ENCODE data around the gene C19orf18. TPM values are rescaled to one million over a fixed set of nuclear protein-coding genes. Genes with fewer than 3 reads are reported as not detected.

Gene C19orf18
- total and polyA plus RNA-seq, 8 donors, result 2.1 to 4.0 (median 3.2) TPM; not detected in 5

DNA sequence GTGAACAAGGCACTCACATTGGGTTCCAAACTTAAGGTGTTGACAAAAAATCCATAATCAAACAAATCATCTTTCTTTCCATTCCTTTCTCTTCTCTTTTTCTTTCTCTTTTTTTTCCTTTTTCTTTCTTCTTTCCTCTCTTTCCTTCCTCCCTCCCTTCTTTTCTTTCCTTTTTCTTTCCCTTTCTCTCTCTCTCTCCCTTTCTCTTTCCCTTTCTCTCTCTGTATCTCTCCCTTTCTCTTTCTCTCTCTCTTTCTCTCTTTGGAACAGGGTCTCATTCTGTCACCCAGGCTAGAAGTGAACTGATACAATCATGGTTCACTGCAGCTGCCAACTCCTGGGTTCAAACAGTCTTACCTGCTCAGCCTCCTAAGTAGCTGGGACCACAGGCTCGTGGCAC lies 12.5 kb downstream of the C19orf18 start:
- TF ChIP-seq EP300 (IDR thresholded peaks at IDR 0.05), result no peak
- 77 to 92% (median 89%) methylated on average over 1 of the region's 1 CpG for WGBS, 5 donors

DNA sequence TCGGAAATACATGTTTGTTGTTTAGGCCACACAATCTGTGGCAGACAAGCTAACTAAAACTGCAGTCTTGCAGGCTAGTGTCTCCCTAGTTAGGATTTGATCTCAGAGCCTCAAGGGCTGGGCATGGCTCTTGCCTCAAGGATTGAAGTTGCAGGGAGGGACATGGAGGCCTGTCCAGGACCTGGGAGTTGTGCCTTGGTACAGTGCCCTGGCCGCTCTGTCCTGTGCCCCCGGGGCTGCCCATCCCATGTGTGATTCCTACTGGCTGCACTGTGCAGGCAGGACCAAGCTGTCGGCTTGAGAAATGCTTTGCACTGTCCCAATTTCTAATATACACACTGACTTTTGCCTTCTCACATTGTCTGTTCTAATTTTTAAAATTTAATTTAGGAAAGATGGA lies 19.3 kb downstream of the C19orf18 start:
- no peak for DNase-seq
- TF ChIP-seq CTCF (IDR thresholded peaks at IDR 0.05) (no peak), POLR2A (IDR thresholded peaks at IDR 0.05) (no peak), POLR2AphosphoS5 (IDR thresholded peaks at IDR 0.05) (no peak), EP300 (IDR thresholded peaks at IDR 0.05) (no peak)
- no peaks in the 10 kb centered on the region for H3K4me1 ChIP-seq
- 86 to 93% (median 90%) methylated on average over 4 of the region's 4 CpGs for WGBS, 5 donors
- peaks cover 0 to 9% (median 0%) of the 10 kb centered on the region in 4 donors for H3K36me3 ChIP-seq
- no peak overlapping the region for H3K27ac ChIP-seq
- intact Hi-C loops (cut with DNase I; ENCODE audit: low total_unique reads), result no loop called here
- no peaks in the 10 kb centered on the region for H3K27me3 ChIP-seq
- no peak overlapping the region for H3K4me3 ChIP-seq
- H3K9me3 ChIP-seq, result peaks cover 5 to 98% (median 85%) of the 10 kb centered on the region in 4 donors

More for the DNA sequence above, 12.5 kb downstream of the C19orf18 start:
- Histone ChIP-seq H3K36me3 (peaks cover 0 to 61% (median 8%) of the 10 kb centered on the region in 4 donors), H3K9me3 (peaks cover 16 to 100% (median 89%) of the 10 kb centered on the region in 4 donors), H3K4me3 (no peak overlapping the region), H3K27me3 (no peaks in the 10 kb centered on the region), H3K4me1 (no peaks in the 10 kb centered on the region), H3K27ac (no peak overlapping the region)
- intact Hi-C loops (cut with DNase I; ENCODE audit: low total_unique reads), result no loop called here
- DNase-seq, result no peak

- Histone ChIP-seq H3K27me3 (no peaks in the 10 kb centered on the region), H3K27ac (no peak overlapping the region), H3K36me3 (peaks cover 0 to 13% (median 3%) of the 10 kb centered on the region in 4 donors), H3K9me3 (peaks cover 0 to 80% (median 65%) of the 10 kb centered on the region in 4 donors), H3K4me3 (no peak overlapping the region), H3K4me1 (peaks cover 0 to 25% (median 11%) of the 10 kb centered on the region in 4 donors)
- no peak for DNase-seq
- TF ChIP-seq POLR2AphosphoS5 (IDR thresholded peaks at IDR 0.05) (no peak), POLR2A (IDR thresholded peaks at IDR 0.05) (no peak), CTCF (IDR thresholded peaks at IDR 0.05) (no peak), EP300 (IDR thresholded peaks at IDR 0.05) (no peak)
- 90 to 96% (median 91%) methylated on average over 11 to 12 of the region's 12 CpGs for WGBS, 5 donors
- intact Hi-C loops (cut with DNase I; ENCODE audit: low total_unique reads), result no loop called here
Observed at GRCh38 chr19:57949702-57950101, 24.6 kb downstream of the C19orf18 start.

DNA sequence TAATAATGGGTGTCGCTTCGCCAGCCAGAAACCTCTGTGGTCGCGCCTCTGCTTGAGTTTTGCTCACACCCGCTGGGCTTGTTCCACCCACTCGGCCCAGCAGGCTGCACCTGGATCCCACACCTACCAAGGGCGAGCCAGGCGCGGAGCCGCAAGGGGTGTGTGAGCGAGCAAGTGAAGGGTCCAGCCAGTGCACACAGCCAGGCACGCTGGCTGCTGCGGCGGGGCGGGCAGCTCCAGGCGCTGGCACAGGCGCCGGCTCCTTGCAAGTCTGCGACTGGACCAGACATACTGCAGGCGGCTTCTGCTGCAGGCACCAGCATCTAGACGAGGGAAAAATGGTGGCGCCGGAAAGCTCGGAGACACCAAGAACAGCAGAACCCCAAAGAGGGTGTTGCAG lies 25.0 kb downstream of the C19orf18 start:
- Histone ChIP-seq H3K4me3 (no peak overlapping the region), H3K27ac (no peak overlapping the region), H3K27me3 (no peaks in the 10 kb centered on the region), H3K9me3 (peaks cover under 1 to 80% (median 65%) of the 10 kb centered on the region in 4 donors), H3K36me3 (peaks cover 3 to 17% (median 7%) of the 10 kb centered on the region in 4 donors), H3K4me1 (peaks cover 0 to 25% (median 11%) of the 10 kb centered on the region in 4 donors)
- intact Hi-C loops (cut with DNase I; ENCODE audit: low total_unique reads), result no loop called here
- no peak for DNase-seq
- 94 to 97% (median 95%) methylated on average over 20 to 24 of the region's 24 CpGs for WGBS, 5 donors
- no peak for TF ChIP-seq POLR2AphosphoS5 (IDR thresholded peaks at IDR 0.05)
- no peak for TF ChIP-seq EP300 (IDR thresholded peaks at IDR 0.05)
- no peak for TF ChIP-seq POLR2A (IDR thresholded peaks at IDR 0.05)
- no peak for TF ChIP-seq CTCF (IDR thresholded peaks at IDR 0.05)

- peak; percentile 87 to 99 for DNase-seq
- Histone ChIP-seq H3K36me3 (peaks cover 16 to 34% (median 24%) of the 10 kb centered on the region in 4 donors), H3K4me3 (peak within 1 kb of the TSS; percentile 64 to 97 (median 90)), H3K4me1 (peaks cover 0 to 25% (median 11%) of the 10 kb centered on the region in 4 donors), H3K9me3 (peaks cover 15 to 80% (median 66%) of the 10 kb centered on the region in 4 donors), H3K27ac (peak within 1 kb of the TSS; percentile 27 to 87 (median 81)), H3K27me3 (no peaks in the 10 kb centered on the region)
- intact Hi-C loops (cut with DNase I; ENCODE audit: low total_unique reads), result no loop called here
- TF ChIP-seq POLR2A (IDR thresholded peaks at IDR 0.05), result no peak
- peak; percentile 49 to 89 (median 85) for TF ChIP-seq POLR2AphosphoS5 (IDR thresholded peaks at IDR 0.05)
- peak in 5 of 7 experiments; percentile 25 to 81 (median 47) for TF ChIP-seq CTCF (IDR thresholded peaks at IDR 0.05)
- 5 to 8% (median 6%) methylated on average over 33 to 54 of the region's 54 CpGs for WGBS, 5 donors
Observed at GRCh38 chr19:57947419-57948134, 26.8 kb downstream of the C19orf18 start, which contains the start of gene ZNF256. Gene ZNF256 (minus strand): TSS chr19:57947706. CDS start chr19:57947474, 232 bp downstream.
